NCI-H69 (cell line): ENCODE results near the gene PA2G4.

ENCODE experiments used
- DNase-seq: peaks from one replicate; lab custom pipeline; 2025; lab: John Stamatoyannopoulos, UW

The PA2G4 gene

DNA sequence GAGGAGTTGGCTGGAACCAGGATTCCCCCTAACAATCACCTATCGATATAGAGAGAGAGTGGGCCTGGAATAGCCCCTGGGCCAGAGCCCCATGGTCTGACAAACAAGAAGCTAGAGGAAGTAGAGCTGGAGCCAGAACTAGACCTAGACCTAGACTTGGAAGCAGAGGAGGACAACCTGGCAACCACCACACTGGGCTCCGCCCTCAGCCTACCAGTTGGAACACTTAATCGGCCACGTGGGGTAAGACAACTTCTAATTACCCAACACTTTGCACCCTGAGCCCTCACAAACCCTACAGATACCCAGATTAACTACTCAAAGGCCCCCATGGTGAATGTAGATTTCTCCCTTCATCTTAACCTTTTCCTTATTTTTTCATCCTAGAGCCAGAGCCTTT, 4.6 kb upstream of the PA2G4 start:
- no peak for DNase-seq

DNA sequence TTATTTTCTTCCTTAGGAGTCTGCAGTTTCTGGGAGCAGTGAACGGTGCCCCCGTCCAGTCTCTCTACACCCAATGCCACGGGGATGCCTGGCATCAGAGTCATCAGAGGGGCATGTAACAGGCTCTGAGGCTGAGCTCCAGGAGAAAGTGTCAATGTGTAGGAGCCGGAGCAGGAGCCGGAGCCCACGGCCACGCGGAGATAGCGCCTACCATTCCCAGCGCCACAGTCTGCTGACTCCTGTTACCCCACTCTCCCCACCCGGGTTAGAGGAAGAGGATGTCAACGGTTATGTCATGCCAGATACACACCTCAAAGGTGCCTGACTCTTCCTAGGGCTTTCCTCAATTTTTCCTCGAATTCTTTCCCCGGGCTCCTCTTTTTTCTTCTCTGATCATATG, 3.3 kb upstream of the PA2G4 start:
- DNase-seq, result no peak

DNA sequence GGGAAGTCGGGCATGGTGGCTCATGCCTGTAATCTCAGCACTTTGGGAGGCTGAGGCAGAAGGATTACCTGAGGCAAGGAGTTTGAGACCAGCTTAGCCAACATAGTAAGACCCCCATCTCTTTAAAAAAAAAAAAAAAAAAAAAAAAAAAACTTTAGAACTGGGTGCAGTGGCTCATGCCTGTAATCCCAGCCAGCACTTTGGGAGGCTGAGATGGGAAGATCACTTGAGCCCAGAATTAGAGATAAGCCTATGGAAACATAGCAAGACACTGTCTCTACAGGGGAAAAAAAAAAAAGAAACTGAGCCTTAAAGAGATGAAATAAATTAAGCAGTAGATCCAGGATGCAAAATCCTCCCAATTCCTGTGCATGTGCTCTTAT, 1.7 kb upstream of the PA2G4 start:
- no peak for DNase-seq

DNA sequence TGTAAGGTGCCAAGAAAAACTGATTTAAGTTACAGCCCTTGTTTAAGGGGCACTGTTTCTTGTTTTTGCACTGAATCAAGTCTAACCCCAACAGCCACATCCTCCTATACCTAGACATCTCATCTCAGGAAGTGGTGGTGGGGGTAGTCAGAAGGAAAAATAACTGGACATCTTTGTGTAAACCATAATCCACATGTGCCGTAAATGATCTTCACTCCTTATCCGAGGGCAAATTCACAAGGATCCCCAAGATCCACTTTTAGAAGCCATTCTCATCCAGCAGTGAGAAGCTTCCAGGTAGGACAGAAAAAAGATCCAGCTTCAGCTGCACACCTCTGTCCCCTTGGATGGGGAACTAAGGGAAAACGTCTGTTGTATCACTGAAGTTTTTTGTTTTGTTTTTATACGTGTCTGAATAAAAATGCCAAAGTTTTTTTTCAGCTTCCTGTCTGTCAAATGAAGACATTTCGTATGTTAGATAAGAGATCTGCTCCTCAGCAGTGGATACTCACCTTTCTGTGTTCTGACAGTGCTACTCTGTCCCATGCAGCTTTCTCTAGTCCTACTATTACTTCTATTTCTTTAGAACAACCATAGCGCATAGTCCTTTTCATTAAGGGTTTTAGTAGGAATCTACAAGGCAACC, 1.2 kb upstream of the PA2G4 start:
- no peak for DNase-seq

DNA sequence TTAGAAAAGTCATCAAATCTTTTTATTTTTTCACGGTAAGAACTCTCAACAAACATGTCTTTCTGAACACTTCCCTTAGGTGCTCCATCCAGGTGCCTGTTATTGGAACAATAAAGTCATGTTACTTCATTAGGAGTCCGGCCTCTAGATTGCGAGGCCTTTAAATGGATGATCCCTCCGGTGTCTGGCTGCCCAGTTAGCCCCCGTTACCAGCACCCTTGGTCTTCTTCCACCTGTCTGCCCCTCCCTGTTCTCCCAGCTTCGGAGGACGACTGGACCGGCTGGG, 593 bp upstream of the PA2G4 start:
- DNase-seq, result no peak

DNA sequence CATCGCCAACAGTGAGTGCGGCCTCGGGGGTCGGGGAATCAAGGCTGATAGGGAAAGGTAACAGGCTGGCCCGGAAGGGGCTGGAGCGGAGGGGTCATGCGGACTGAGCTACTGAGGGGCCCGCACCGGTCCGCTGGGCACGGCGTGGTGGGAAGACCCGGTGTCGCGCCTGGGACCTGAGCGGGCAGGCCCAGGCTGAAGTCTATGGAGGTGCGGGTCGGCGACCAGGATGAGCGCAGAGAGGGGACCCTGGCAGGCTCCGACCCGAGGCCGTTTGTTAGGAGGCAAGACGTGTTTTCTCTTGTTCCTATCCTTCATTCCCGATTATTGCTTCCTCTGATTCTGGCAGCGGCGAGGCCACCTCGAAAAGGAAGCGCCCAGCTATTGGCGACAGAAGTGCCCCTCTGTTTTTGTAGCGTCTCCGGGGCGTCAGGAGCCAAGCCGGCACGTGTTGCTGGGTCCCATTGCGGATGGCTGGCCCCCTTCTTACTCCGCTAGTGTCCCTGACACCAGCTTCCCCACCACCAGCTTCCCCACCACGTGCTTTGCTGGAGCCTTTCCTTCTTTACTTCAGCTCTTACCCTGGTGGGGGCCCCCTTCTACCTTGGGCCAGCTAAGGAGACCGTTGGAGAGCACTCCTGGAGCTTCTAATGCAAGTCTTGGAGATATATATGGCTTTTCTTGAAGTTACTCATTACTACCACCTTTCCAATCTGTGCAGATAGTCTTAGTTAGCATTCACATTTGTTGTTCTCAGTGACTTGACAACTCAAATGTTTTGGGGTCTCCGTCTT, 653 bp downstream of the PA2G4 start:
- DNase-seq, result peak; percentile 56

DNA sequence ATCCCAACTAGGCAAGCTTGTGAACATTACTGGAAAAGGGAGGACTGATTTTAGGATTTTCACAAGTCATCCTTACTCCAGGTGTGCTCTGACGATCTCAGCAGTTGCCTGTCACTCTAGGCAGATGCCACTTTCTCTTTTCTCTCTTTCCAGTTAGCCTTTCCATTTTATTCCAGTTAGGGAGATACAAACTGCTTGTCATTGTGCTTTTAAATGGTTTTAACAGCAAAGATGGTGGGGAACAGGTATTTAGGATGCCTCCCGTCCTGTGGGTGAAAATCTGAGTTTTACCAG, 1.2 kb downstream of the PA2G4 start:
- no peak for DNase-seq

DNA sequence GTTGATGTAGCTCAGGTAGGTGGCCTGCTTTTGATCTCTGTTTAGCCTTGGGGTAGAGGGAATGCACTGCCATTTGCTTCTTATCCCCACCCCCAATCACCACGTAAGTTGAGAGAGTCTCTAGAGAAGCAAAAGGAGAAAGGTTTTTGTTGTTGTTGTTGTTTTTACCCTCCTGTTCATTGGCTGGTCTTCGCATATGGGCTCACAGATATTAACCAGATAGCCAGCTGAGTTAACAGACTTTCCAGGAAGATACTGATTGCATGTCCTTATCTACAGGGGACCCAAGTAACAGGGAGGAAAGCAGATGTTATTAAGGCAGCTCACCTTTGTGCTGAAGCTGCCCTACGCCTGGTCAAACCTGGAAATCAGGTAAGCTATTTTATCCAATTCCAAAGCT, 2.9 kb downstream of the PA2G4 start:
- DNase-seq, result no peak

DNA sequence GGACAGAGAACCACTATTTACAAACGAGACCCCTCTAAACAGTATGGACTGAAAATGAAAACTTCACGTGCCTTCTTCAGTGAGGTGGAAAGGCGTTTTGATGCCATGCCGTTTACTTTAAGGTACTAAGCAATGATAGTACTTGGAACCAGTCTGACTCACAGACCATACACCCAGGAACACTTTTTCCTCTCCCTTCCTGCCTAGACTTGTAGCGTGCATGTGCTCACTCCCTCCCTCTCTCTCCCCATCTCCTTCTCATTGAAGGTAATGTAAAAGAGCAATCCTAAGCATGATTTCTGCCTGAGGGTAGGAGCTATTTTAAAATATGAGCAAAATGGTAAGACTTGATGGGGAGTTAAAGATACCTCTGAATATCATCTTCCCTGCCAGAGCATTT, 6.2 kb downstream of the PA2G4 start:
- no peak for DNase-seq

DNA sequence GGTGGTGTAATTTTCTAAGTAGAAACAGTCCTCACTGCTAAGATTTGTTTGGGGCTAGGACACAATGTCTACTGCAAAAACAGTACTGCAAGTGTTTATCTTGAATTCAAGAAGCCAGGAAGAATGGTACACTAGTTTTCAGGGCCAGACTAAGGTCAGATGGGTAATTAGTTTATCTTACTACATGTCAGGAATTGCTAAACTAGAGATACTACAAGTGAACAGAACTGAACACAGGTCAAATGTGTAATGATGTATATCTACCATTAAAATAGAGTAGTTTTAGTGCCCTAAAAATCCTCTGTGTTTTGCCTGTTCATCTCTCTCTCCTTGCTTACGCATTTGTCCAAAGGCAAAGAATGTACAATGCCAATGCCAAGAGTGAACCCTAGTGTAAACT, 9.7 kb downstream of the PA2G4 start:
- DNase-seq, result no peak

DNA sequence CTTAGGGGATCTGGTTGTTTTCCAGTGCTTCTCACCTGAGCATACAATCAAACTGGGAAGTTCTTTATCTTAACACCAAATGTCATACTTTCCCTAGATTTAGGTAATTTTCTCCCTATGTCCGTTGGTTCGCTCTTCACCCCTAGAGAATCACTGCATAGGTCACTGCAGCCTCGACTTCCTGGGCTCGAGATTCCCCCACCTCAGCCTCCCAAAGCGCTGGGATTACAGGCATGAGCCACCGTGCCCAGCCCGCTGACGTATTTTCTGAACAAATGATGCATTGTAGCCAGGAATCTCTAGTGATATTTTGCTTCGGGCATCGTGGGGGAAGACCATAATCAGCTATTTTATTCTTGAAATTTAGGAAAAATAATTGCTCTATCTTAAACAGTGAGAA, 11.0 kb downstream of the PA2G4 start:
- DNase-seq, result peak; percentile 72

DNA sequence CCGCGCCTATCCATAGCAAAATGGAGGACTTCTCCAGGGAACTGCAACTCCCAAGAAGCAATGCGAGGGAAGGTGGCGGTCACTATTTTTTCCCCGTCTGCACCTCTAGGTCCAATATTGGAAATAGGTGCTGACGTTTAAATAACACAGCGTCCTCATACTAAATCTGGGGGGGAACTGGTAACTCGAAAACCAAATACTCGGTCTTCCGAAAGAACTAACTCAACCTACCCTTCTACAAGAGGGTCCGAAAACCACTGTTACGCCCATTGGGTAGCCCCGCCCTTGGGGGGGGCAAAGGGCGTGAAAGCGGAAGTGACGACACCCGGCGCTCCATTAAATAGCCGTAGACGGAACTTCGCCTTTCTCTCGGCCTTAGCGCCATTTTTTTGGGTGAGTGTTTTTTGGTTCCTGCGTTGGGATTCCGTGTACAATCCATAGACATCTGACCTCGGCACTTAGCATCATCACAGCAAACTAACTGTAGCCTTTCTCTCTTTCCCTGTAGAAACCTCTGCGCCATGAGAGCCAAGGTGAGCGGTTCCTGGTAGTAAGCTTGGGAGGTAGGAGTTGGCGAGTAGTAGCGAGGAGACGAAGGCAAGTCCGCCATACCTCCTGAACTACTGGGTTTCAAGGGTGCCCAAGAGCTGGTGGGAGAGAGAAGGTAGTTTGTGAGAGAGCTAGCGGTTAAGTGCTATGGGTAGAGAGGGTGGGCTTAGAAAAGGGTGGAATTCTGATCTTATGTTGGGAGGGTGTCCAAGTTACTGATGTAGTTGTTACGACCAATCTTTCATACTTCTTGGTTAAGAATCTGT, 12.1 kb downstream of the PA2G4 start, which contains the start of gene RPL41:
Gene RPL41 (plus strand): TSS at position 367 of the 815 bp plus-strand sequence.
- DNase-seq, result peak; percentile 97

DNA sequence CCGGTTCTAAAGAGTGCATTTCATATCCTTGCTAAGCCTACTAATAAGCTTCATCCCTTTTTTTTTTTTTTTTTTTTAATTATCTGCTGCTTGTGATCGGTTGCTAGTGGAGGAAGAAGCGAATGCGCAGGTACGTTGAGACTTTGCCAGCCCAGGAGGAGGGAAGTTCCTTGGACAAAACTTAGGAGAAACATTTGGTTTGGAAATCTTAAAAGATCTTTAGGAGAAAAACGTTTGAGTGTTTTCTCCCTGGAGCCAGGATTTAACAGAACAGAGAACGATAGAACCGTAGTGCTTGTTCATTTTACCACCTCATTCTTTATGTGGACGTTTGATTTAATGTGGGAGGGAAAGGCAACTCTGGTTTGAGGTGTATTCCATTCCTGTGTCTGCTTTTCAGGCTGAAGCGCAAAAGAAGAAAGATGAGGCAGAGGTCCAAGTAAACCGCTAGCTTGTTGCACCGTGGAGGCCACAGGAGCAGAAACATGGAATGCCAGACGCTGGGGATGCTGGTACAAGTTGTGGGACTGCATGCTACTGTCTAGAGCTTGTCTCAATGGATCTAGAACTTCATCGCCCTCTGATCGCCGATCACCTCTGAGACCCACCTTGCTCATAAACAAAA, 12.8 kb downstream of the PA2G4 start:
- DNase-seq, result peak; percentile 50

DNA sequence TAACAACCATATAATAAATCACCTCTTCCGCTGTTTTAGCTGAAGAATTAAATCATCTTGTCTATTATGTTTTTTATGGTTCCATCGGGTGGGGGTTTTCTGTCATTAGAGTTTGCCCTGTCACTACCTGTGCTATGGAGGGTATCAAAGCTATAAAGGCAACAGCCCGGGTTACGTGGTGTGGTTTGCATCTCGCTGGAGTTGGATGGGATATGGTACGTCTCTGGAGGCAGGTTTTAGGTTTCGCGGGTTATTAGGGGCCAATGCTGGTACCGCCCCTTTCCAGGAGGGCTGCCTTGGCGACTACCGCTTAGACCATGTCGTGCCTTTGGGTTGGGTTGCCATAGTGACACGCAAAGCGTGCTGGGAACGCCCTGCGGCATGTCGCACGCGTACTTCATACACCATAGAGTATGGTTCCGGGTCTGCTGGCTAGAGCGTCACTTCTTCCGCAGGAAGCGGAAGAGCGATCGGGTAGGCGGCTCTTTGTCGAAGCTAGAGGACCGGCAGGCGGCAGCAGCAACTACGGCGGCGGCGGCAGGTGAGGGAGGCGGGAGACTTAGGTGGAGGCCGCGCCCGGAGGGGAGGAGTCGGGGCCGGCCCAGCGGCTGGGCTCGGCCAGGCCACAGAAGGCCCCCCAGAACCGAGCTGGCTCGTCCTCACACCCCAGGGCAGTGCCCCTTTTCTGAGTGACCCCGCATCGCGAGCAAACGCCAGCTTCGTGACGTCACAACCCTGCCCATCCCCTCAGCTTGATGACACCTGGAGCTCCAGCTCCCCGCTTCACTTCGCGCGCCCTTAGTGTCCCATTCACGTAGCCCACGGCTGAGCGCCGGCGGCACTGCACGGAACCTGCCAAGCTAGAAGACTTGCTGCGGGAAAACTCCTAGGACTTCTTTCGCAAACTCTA, 13.7 kb downstream of the PA2G4 start, which contains the start of gene ZC3H10:
Gene ZC3H10 (plus strand): TSS at position 489 of the 910 bp plus-strand sequence. CDS start 2,297 bp downstream, outside the sequence.
- DNase-seq, result peak; percentile 100

DNA sequence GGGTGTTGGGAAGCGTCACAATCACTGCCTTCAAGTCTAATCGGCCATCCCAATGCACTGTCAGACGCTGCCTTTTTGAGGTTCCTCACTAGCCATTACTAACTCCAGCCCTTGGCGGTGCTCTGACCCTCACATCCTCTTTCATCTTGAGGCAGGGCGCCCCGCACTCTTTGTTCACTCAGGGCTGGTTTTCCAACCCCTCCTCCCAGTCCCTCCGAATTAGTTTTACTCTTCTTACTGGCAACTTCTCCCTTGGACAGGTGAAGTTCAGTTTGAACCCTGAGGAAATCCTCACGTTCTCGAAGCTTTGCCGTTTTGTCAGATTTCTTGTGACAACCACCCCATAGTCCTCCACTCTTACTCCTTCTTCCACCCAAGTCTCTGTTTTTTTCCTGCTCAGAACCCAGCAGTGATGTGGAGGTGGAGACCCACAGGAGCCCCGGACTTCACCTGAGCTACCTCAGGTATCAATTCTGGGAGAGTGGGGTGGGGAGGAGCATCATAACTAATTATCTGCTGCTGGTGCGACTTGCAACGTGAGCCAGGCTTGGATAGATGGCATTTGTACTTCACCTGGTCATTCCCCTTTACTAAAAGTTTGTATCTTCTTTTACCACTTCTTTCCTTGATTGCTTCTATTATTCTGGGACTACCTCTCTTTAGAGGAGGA, 14.5 kb downstream of the PA2G4 start:
- peak; percentile 46 for DNase-seq

DNA sequence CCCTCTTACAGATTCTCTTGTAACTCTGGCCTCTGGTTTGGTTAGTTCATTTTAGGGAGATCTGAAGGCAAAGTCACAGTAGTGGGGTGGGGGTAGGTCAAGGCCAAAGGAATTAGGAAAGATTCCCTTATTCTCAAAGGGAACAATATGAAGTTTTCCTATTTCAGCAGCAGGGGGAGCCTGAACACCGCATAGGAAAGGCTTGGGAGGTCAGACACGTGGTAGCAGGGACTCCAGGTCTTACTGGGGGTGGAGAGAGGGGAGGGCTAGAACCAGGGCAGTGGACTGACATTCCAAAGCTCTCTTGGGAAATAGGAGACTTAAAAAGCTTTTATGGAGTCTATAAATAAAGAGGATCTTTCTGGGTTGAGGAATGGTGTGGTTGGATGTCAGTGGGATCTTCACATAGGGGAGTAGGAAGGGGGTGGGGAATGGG, 15.0 kb downstream of the PA2G4 start:
- peak; percentile 91 for DNase-seq

DNA sequence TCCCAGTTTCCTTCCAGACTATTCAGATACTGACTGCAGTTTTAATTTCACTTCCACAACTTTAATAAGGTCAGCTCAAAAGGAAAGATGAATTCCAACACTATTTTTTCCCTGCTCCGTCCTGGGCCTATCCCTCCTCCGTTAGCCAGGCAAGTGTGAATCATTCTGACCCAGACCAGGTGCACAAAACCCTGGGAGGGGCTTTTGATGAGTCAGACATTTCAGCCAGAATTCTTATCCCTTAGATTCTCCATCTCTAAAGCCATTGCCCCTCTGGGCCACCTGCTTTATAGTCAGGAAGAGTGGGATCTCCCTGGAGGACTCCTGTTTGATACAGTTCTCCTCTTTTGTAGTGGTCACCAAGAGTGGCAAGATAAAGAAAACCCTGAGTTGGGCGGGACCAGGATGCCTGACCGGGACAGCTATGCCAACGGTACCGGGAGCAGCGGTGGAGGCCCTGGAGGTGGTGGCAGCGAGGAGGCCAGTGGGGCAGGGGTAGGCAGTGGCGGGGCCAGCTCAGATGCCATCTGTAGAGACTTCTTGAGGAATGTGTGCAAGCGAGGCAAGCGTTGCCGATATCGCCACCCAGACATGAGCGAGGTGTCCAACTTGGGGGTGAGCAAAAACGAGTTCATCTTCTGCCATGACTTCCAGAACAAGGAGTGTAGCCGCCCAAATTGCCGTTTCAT, 15.9 kb downstream of the PA2G4 start:
- no peak for DNase-seq

DNA sequence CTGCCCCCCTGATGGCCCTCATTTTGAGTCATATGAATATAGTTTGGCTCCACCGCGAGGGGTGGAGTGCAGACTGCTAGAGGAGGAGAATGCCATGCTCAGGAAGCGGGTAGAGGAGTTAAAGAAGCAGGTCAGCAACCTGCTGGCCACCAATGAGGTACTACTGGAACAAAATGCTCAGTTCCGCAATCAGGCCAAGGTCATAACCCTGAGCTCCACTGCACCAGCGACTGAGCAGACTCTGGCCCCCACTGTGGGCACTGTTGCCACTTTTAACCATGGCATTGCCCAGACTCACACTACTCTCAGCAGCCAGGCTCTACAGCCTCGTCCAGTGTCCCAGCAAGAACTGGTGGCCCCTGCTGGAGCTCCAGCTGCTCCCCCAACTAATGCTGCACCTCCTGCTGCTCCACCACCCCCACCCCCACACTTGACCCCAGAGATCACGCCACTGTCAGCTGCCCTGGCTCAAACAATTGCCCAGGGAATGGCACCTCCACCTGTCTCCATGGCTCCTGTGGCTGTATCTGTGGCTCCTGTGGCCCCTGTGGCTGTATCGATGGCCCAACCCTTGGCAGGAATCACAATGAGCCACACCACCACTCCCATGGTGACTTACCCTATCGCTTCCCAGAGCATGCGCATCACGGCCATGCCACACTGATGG, 17.0 kb downstream of the PA2G4 start:
- no peak for DNase-seq

DNA sequence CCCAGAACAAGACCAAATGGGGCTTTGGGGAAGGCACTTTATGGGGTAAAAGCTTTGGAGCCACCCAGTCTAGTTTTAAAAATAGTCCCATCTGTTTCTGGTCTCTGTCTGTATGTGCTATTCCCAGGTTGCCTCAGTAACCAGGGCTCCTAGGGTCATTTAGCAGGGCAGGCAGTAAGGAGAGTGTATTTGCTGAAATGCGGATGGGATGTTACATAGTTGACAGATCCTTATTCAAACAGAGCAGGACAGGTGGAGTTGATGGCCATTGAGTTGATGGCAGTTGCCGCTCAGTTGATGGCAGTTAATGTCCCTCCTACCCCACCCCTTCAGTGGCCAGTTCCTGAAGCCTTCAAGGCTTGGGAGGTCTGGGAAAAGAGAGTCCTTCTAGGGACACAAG, 18.3 kb downstream of the PA2G4 start:
- DNase-seq, result peak; percentile 76

DNA sequence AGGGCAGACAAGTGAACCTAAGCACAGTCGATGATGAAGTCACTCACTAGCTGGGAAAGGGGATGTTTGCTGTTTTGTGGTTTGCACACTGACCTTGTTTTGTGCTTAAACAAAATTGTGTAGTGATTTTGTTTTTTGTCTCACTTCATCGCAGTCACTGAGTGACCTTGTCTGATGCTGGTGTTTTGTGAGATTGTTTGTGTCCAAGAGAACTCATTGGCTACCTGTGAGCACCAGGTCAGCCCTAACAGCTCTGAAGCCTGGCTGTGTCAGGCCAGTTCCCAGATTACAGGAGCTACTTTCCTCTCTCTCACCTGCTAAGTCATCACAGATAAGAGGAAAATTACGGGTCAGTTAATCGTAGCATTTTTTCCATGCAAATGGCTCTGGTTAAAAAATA, 19.8 kb downstream of the PA2G4 start:
- no peak for DNase-seq
